Mammary epithelial cell (primary cell): ENCODE data around the gene BPIFA2.

Experiments
- CTCF ChIP-seq, 2 donors: IDR thresholded peaks in 1 of 2; conservative IDR thresholded peaks in 1 of 2; 2 replicates each; pipeline ENCODE4 v1.5.1; 2011 to 2012; ENCODE audit warnings: inconsistent platforms in 2 of 2, low read length in 2 of 2, mild to moderate bottlenecking in 2 of 2, control low read depth in 1 of 2, low read depth in 1 of 2; ENCODE audit not compliant: insufficient read depth in 1 of 2; ENCODE audit errors: extremely low read depth in 1 of 2
- EZH2 ChIP-seq: IDR thresholded peaks from 2 replicates; pipeline ENCODE4 v1.6.1; 2012; ENCODE audit warnings: low read length, inconsistent platforms, borderline replicate concordance

- TF ChIP-seq EZH2 (no peak), CTCF (conservative IDR thresholded peaks at IDR 0.05 in 1 of 2, IDR thresholded peaks at IDR 0.05 in 1 of 2; ENCODE audit: extremely low read depth in 1 of 2, insufficient read depth in 1 of 2, low read depth in 1 of 2, low read length in 2 of 2) (no peak)
Observed at GRCh38 chr20:33180169-33180568, 12.2 kb downstream of the BPIFA2 start.
